DOHH2 (cell line): ENCODE results near the gene TNS1.

Experiments
- H3F3A ChIP-seq: fragments of 200-600 bp; sonication (generic), shearing (Covaris generic); 2 replicates; pipeline ENCODE4 v1.6.0; 2016; ENCODE audit warnings: antibody characterized with exemption, mild to moderate bottlenecking; ENCODE audit not compliant: control insufficient read depth, insufficient read depth
- H3K27ac ChIP-seq: fragments of 200-600 bp; sonication (generic); 2 replicates; pipeline ENCODE4 v1.5.1; 2014; ENCODE audit warnings: low read depth, mild to moderate bottlenecking, low read length, moderate library complexity
- H3K27me3 ChIP-seq: fragments of 200-600 bp; sonication (generic); 2 replicates; pipeline ENCODE4 v1.6.1; 2014; ENCODE audit warnings: mild to moderate bottlenecking, low read length, mixed read lengths; ENCODE audit not compliant: control insufficient read depth
- H3K36me3 ChIP-seq: fragments of 200-600 bp; sonication (generic); 2 replicates; pipeline ENCODE4 v1.6.1; 2014; ENCODE audit warnings: mild to moderate bottlenecking, low read length, moderate library complexity, mixed read lengths; ENCODE audit not compliant: control insufficient read depth
- H3K4me1 ChIP-seq: fragments of 200-600 bp; sonication (generic); 2 replicates; pipeline ENCODE4 v1.6.1; 2014; ENCODE audit warnings: mild to moderate bottlenecking, low read length, mixed read lengths; ENCODE audit not compliant: control insufficient read depth
- H3K4me2 ChIP-seq: fragments of 200-600 bp; sonication (generic); 2 replicates; pipeline ENCODE4 v1.6.0; 2014; ENCODE audit warnings: mild to moderate bottlenecking, low read length, moderate library complexity
- H3K4me3 ChIP-seq: fragments of 200-600 bp; sonication (generic); 2 replicates; pipeline ENCODE4 v1.5.1; 2014; ENCODE audit warnings: mild to moderate bottlenecking, low read length, mixed read lengths
- H3K79me2 ChIP-seq: fragments of 200-600 bp; sonication (generic); 2 replicates; pipeline ENCODE4 v1.6.1; 2014; ENCODE audit warnings: mild to moderate bottlenecking, low read length, mixed read lengths; ENCODE audit not compliant: control insufficient read depth
- H3K9me2 ChIP-seq: fragments of 200-600 bp; sonication (generic); replicated peaks from 2 replicates; pipeline ENCODE4 v1.6.1; 2014; ENCODE audit warnings: mild to moderate bottlenecking, low read length, mixed read lengths; ENCODE audit not compliant: control insufficient read depth
- H3K9me3 ChIP-seq: fragments of 200-600 bp; sonication (generic); 2 replicates; pipeline ENCODE4 v1.6.1; 2014; ENCODE audit warnings: antibody characterized with exemption, low read length, mixed read lengths; ENCODE audit not compliant: control insufficient read depth, insufficient read depth
- H4K20me1 ChIP-seq: fragments of 200-600 bp; sonication (generic); 2 replicates; pipeline ENCODE4 v1.6.0; 2014; ENCODE audit warnings: low read depth, mild to moderate bottlenecking, antibody characterized with exemption, low read length, moderate library complexity; ENCODE audit not compliant: control insufficient read depth, insufficient read depth
- CTCF ChIP-seq: fragments of 200-600 bp; sonication (generic); IDR thresholded peaks from one replicate; pipeline ENCODE4 v1.5.1; 2014; ENCODE audit warnings: antibody characterized with exemption, mild to moderate bottlenecking, low read depth, low read length; ENCODE audit not compliant: poor library complexity, severe bottlenecking
- EZH2phosphoT487 ChIP-seq: fragments of 200-600 bp; sonication (generic); IDR thresholded peaks from 2 replicates; pipeline ENCODE4 v1.6.1; 2017; ENCODE audit warnings: borderline replicate concordance, mild to moderate bottlenecking, antibody characterized with exemption, low read length, moderate library complexity, mixed read lengths

TNS1 gene

GRCh38 chr2:218002845-218003180, at the start of gene TNS1:
TSS of gene TNS1 (minus strand) at chr2:218002995. CDS start at chr2:218002872, 123 bp downstream.
- Histone ChIP-seq H3F3A (no peaks in the 10 kb centered on the region), H3K9me3 (no peaks in the 10 kb centered on the region), H3K4me1 (no peaks in the 10 kb centered on the region), H3K4me3 (no peak within 1 kb of the TSS), H3K27me3 (no peaks in the 10 kb centered on the region; the same call in none of the 2 replicates), H3K27ac (no peak within 1 kb of the TSS), H3K79me2 (no peaks in the 10 kb centered on the region), H3K9me2 (no peaks in the 10 kb centered on the region), H4K20me1 (no peaks in the 10 kb centered on the region), H3K36me3 (no peaks in the 10 kb centered on the region), H3K4me2 (no peak within 1 kb of the TSS)
- TF ChIP-seq CTCF (no peak), EZH2phosphoT487 (no peak)

- no peaks in the 10 kb centered on the region for H3K9me2 ChIP-seq
- no peaks in the 10 kb centered on the region for H4K20me1 ChIP-seq
- H3K4me3 ChIP-seq, result no peak overlapping the region
- TF ChIP-seq EZH2phosphoT487, result no peak
- TF ChIP-seq CTCF, result no peak
- peaks cover 2% of the 10 kb centered on the region; the same call in 1 of the 2 replicates for H3F3A ChIP-seq
- no peak overlapping the region for H3K4me2 ChIP-seq
- peaks cover 14% of the 10 kb centered on the region for H3K27me3 ChIP-seq
- peaks cover 10% of the 10 kb centered on the region for H3K4me1 ChIP-seq
- H3K36me3 ChIP-seq, result no peaks in the 10 kb centered on the region
- H3K79me2 ChIP-seq, result no peaks in the 10 kb centered on the region
- peaks cover 9% of the 10 kb centered on the region; the same call in 1 of the 2 replicates for H3K9me3 ChIP-seq
- H3K27ac ChIP-seq, result no peak overlapping the region
These were observed 49.1 kb upstream of the TNS1 start for GRCh38 chr2:218051903-218052302.

- H3K4me1 ChIP-seq, result peaks cover 21% of the 10 kb centered on the region
- no peak overlapping the region for H3K27ac ChIP-seq
- peaks cover 9% of the 10 kb centered on the region; the same call in 1 of the 2 replicates for H3K27me3 ChIP-seq
- H3K79me2 ChIP-seq, result no peaks in the 10 kb centered on the region
- H3F3A ChIP-seq, result peaks cover 8% of the 10 kb centered on the region; the same call in 1 of the 2 replicates
- H3K9me3 ChIP-seq, result peaks cover 9% of the 10 kb centered on the region; the same call in 1 of the 2 replicates
- H3K4me3 ChIP-seq, result no peak overlapping the region
- TF ChIP-seq CTCF, result no peak
- no peak for TF ChIP-seq EZH2phosphoT487
- no peaks in the 10 kb centered on the region for H3K36me3 ChIP-seq
- H3K9me2 ChIP-seq, result no peaks in the 10 kb centered on the region
- no peaks in the 10 kb centered on the region for H4K20me1 ChIP-seq
- no peak overlapping the region for H3K4me2 ChIP-seq
These were observed 44.9 kb upstream of the TNS1 start for GRCh38 chr2:218047536-218048225.
